MCF 10A (cell line): ENCODE measurements around the gene IL13RA1. TPM values are rescaled to one million over a fixed set of nuclear protein-coding genes. Genes with fewer than 3 reads are reported as not detected.
"Not testable (repeated sequence)": the region's sequence is repeated elsewhere in the genome, so short reads cannot be mapped to it uniquely, and the experiment has no call there.

Experiments used
- BruUV-seq: library from RNA; stranded (reverse); fragments of 400-500 nt; replicated peaks from 2 replicates; lab custom pipeline; 2021; lab: Mats Ljungman, UMichigan
- CTCF ChIA-PET: fragments of 300-600 bp; sonication (Branson Sonifier 250); formaldehyde crosslinking; extraction: SDS; loops from one replicate; lab custom pipeline; 2021; ENCODE audit warnings: antibody characterized with exemption, inconsistent platforms; lab: Yijun Ruan, JAX
- POLR2A ChIA-PET: fragments of 300-600, 350-650 bp; sonication (Branson Sonifier 250); formaldehyde crosslinking; extraction: SDS; loops from one replicate; lab custom pipeline; 2020; ENCODE audit warnings: antibody characterized with exemption, inconsistent platforms; lab: Yijun Ruan, JAX
- DNase-seq: peaks from one replicate; pipeline ENCODE4 v3.0.0-alpha.2; 2018; ENCODE audit not compliant: unreplicated experiment
- H3K27ac Mint-ChIP-seq: one replicate; pipeline ENCODE4 v1.8.0; 2022; ENCODE audit warnings: mild to moderate bottlenecking, low read depth, mixed read lengths; ENCODE audit not compliant: unreplicated experiment
- H3K27me3 Mint-ChIP-seq: one replicate; pipeline ENCODE4 v1.8.0; 2022; ENCODE audit warnings: mixed read lengths; ENCODE audit not compliant: insufficient read depth, unreplicated experiment
- H3K36me3 Mint-ChIP-seq: one replicate; pipeline ENCODE4 v1.8.0; 2022; ENCODE audit warnings: mild to moderate bottlenecking, moderate library complexity, mixed read lengths; ENCODE audit not compliant: insufficient read depth, unreplicated experiment
- H3K4me1 Mint-ChIP-seq: one replicate; pipeline ENCODE4 v1.8.0; 2022; ENCODE audit warnings: mixed read lengths; ENCODE audit not compliant: insufficient read depth, unreplicated experiment
- H3K4me3 Mint-ChIP-seq: one replicate; pipeline ENCODE4 v1.8.0; 2022; ENCODE audit warnings: mild to moderate bottlenecking, moderate library complexity, mixed read lengths; ENCODE audit not compliant: unreplicated experiment
- H3K9me3 Mint-ChIP-seq: one replicate; pipeline ENCODE4 v1.8.0; 2022; ENCODE audit warnings: mixed read lengths; ENCODE audit not compliant: unreplicated experiment
- intact Hi-C: fragments of 100-400 bp; cut with micrococcal nuclease; formaldehyde crosslinking; loops from 2 replicates; pipeline ENCODE4 v1.14.1; 2022
- total RNA-seq: library from RNA; stranded (reverse); gene quantifications from 2 replicates; pipeline ENCODE4 v1.2.3, GENCODE V29; 2022
- TF ChIP-seq, protein P1 (sequence below): fragments of 200-600 bp; IDR thresholded peaks from one replicate; pipeline ENCODE4 v1.8.0; 2022; ENCODE audit warnings: antibody characterized with exemption, mild to moderate bottlenecking; ENCODE audit not compliant: unreplicated experiment

IL13RA1 gene
- total RNA-seq, 1 experiment from 2014 or later = 27.4 TPM

DNA sequence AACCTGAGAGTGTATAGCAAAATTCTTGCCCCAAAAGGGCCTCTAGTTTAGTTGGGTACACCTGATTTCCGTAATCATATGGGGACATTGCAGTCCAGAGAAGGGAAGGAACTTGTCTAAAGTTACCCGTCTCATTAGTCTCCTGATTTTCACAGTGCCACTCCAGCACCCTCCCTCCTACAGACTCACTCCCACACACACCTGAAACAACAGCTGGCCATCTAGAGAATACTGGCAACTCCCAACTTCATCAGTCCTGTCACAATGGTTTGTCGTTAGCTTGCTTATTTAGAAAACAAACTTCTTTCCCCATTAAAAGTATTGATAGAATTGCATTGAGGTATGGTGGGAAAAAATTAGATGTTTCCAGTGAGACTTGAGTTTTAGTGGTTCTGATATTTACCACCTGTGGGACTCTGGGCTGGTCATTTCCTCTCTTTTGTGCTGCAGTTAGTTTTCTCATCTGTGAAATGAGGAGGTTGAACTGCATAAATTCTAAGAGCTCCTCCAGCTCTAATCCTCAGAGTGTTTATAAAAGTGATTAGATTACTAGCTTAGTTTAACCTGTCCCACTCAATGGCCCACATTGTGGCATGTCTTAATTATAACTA is 1.7 kb downstream of the IL13RA1 start:
- ChIA-PET CTCF (interaction anchor here (0.7 to 2.1 kb wide), 3 partner anchors 13 to 84 kb away, joined by 3 to 5 read pairs (median 5); no protein-coding TSS in a partner anchor), POLR2A (interaction anchor here (0.8 to 2.6 kb wide), 4 partner anchors 11 to 72 kb away, joined by 3 to 10 read pairs (median 4); no protein-coding TSS in a partner anchor)
- Mint-ChIP-seq H3K27ac (no peak overlapping the region), H3K9me3 (no peaks in the 10 kb centered on the region), H3K36me3 (peaks cover 8% of the 10 kb centered on the region), H3K27me3 (peaks cover 10% of the 10 kb centered on the region), H3K4me3 (peak overlapping the region; percentile 13), H3K4me1 (peaks cover 26% of the 10 kb centered on the region)
- TSS peak; percentile 39 for BruUV-seq
- TF ChIP-seq, protein P1, sequence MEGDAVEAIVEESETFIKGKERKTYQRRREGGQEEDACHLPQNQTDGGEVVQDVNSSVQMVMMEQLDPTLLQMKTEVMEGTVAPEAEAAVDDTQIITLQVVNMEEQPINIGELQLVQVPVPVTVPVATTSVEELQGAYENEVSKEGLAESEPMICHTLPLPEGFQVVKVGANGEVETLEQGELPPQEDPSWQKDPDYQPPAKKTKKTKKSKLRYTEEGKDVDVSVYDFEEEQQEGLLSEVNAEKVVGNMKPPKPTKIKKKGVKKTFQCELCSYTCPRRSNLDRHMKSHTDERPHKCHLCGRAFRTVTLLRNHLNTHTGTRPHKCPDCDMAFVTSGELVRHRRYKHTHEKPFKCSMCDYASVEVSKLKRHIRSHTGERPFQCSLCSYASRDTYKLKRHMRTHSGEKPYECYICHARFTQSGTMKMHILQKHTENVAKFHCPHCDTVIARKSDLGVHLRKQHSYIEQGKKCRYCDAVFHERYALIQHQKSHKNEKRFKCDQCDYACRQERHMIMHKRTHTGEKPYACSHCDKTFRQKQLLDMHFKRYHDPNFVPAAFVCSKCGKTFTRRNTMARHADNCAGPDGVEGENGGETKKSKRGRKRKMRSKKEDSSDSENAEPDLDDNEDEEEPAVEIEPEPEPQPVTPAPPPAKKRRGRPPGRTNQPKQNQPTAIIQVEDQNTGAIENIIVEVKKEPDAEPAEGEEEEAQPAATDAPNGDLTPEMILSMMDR = no peak
- no peak for DNase-seq
- intact Hi-C loops = no loop called here

GRCh38 chrX:118730500-118731247 is 3.3 kb downstream of the IL13RA1 start:
- Mint-ChIP-seq H3K27ac (no peak overlapping the region), H3K9me3 (no peaks in the 10 kb centered on the region), H3K27me3 (peaks cover 16% of the 10 kb centered on the region), H3K4me1 (peaks cover 20% of the 10 kb centered on the region), H3K4me3 (no peak overlapping the region), H3K36me3 (peaks cover 8% of the 10 kb centered on the region)
- CTCF ChIA-PET = interaction anchor here (2.1 kb wide), 1 partner anchor 12 kb away, joined by 5 read pairs; no protein-coding TSS in a partner anchor
- DNase-seq = peak; percentile 80
- TF ChIP-seq, protein P1 = no peak
- BruUV-seq = no TSS peak
- intact Hi-C loops = no loop called here
- POLR2A ChIA-PET = interaction anchor here (0.9 to 2.6 kb wide), 4 partner anchors 10 to 15 kb away, joined by 3 to 10 read pairs (median 6); no protein-coding TSS in a partner anchor

- intact Hi-C loops, DNase-seq, CTCF ChIA-PET, H3K27ac Mint-ChIP-seq, H3K9me3 Mint-ChIP-seq, H3K36me3 Mint-ChIP-seq, POLR2A ChIA-PET, BruUV-seq, H3K4me3 Mint-ChIP-seq: not testable (repeated sequence)
- Mint-ChIP-seq H3K27me3 (peaks cover 27% of the 10 kb centered on the region), H3K4me1 (peaks cover 15% of the 10 kb centered on the region)
Observed at GRCh38 chrX:118732551-118732950, 5.1 kb downstream of the IL13RA1 start.

GRCh38 chrX:118734909-118735308 is 7.5 kb downstream of the IL13RA1 start:
- Mint-ChIP-seq H3K36me3 (no peaks in the 10 kb centered on the region), H3K27ac (no peak overlapping the region), H3K27me3 (peaks cover 23% of the 10 kb centered on the region), H3K4me3 (no peak overlapping the region), H3K9me3 (no peaks in the 10 kb centered on the region), H3K4me1 (peaks cover 7% of the 10 kb centered on the region)
- CTCF ChIA-PET = interaction anchor here (1.1 kb wide), 1 partner anchor 99 kb away, joined by 4 read pairs; no protein-coding TSS in a partner anchor
- TF ChIP-seq, protein P1 = no peak
- POLR2A ChIA-PET = no interaction called here
- intact Hi-C loops = no loop called here
- BruUV-seq = no TSS peak
- DNase-seq = no peak
